Left ventricle myocardium inferior (tissue), 1 donor: ENCODE data around the gene ITGB3. TPM values are rescaled to one million over a fixed set of nuclear protein-coding genes. Genes with fewer than 3 reads are reported as not detected.
"Not testable (repeated sequence)": the region's sequence is repeated elsewhere in the genome, so short reads cannot be mapped to it uniquely, and the experiment has no call there.

Experiments used
- DNase-seq: peaks from one replicate; pipeline ENCODE4 v3.0.0-alpha.2; 2020
- H3K27ac ChIP-seq: fragments of 200-600 bp; replicated peaks from 2 replicates; pipeline ENCODE4 v1.8.0; 2021
- H3K27me3 ChIP-seq: fragments of 200-600 bp; 2 replicates; pipeline ENCODE4 v1.8.0; 2021; ENCODE audit warnings: low read depth
- H3K36me3 ChIP-seq: fragments of 200-600 bp; 2 replicates; pipeline ENCODE4 v1.8.0; 2021
- H3K4me1 ChIP-seq: fragments of 200-600 bp; 2 replicates; pipeline ENCODE4 v1.8.0; 2021
- H3K4me3 ChIP-seq: fragments of 200-600 bp; 2 replicates; pipeline ENCODE4 v1.8.0; 2021; ENCODE audit warnings: mild to moderate bottlenecking, moderate library complexity
- H3K9me3 ChIP-seq: fragments of 200-600 bp; replicated peaks from 2 replicates; pipeline ENCODE4 v1.8.0; 2021
- CTCF ChIP-seq: fragments of 200-600 bp; IDR thresholded peaks from 2 replicates; pipeline ENCODE4 v1.8.0; 2021; ENCODE audit warnings: antibody characterized with exemption, mild to moderate bottlenecking, borderline replicate concordance
- intact Hi-C: fragments of 100-400 bp; cut with micrococcal nuclease; formaldehyde crosslinking; loops from one replicate; pipeline ENCODE4 v1.11.0; 2022
- total RNA-seq: library from RNA; stranded (reverse); fragmentation: NEBNext Ultra II Directional; extraction: Animal tissue kit (Norgen Biotek cat#: 25700); gene quantifications from one replicate; pipeline ENCODE4 v1.2.1, GENCODE V29; 2021
- donor health status: DM: no; HTN: yes; CAD: no; lungs with severe emphysema.

ITGB3 gene
- total RNA-seq, 1 donor from 2014 or later, result 3.3 TPM

GRCh38 chr17:47212458-47212857, 41.2 kb upstream of the ITGB3 start:
- no peak overlapping the region for H3K27ac ChIP-seq
- no peaks in the 10 kb centered on the region for H3K9me3 ChIP-seq
- H3K4me1 ChIP-seq, result peaks cover 34% of the 10 kb centered on the region
- H3K4me3 ChIP-seq, result no peak overlapping the region
- intact Hi-C loops, result no loop called here
- DNase-seq, result no peak
- no peak for TF ChIP-seq CTCF
- no peaks in the 10 kb centered on the region for H3K36me3 ChIP-seq
- no peaks in the 10 kb centered on the region for H3K27me3 ChIP-seq

GRCh38 chr17:47213540-47213939, 40.1 kb upstream of the ITGB3 start:
- intact Hi-C loops, result no loop called here
- DNase-seq, result no peak
- Histone ChIP-seq H3K27ac (no peak overlapping the region), H3K4me1 (peaks cover 37% of the 10 kb centered on the region), H3K4me3 (no peak overlapping the region), H3K27me3 (no peaks in the 10 kb centered on the region), H3K9me3 (no peaks in the 10 kb centered on the region), H3K36me3 (no peaks in the 10 kb centered on the region)
- no peak for TF ChIP-seq CTCF

- Histone ChIP-seq H3K4me1 (peaks cover 37% of the 10 kb centered on the region), H3K4me3 (no peak overlapping the region), H3K27me3 (no peaks in the 10 kb centered on the region), H3K9me3 (no peaks in the 10 kb centered on the region), H3K36me3 (no peaks in the 10 kb centered on the region), H3K27ac (no peak overlapping the region)
- TF ChIP-seq CTCF, result no peak
- no peak for DNase-seq
- intact Hi-C loops, result no loop called here
Observed at GRCh38 chr17:47214931-47215330, 38.7 kb upstream of the ITGB3 start.

- H3K4me1 ChIP-seq, result peaks cover 33% of the 10 kb centered on the region
- intact Hi-C loops, H3K27me3 ChIP-seq, H3K36me3 ChIP-seq, H3K4me3 ChIP-seq, H3K27ac ChIP-seq, DNase-seq, H3K9me3 ChIP-seq: not testable (repeated sequence)
Observed at GRCh38 chr17:47216821-47217220, 36.8 kb upstream of the ITGB3 start.

- H3K36me3 ChIP-seq, intact Hi-C loops, H3K27me3 ChIP-seq, H3K4me3 ChIP-seq, H3K9me3 ChIP-seq, DNase-seq, H3K27ac ChIP-seq: not testable (repeated sequence)
- H3K4me1 ChIP-seq, result peaks cover 33% of the 10 kb centered on the region
Observed at GRCh38 chr17:47217279-47217678, 36.3 kb upstream of the ITGB3 start.

GRCh38 chr17:47218896-47219430, 34.7 kb upstream of the ITGB3 start:
- no peak for TF ChIP-seq CTCF
- Histone ChIP-seq H3K27me3 (no peaks in the 10 kb centered on the region), H3K36me3 (no peaks in the 10 kb centered on the region), H3K4me3 (no peak overlapping the region), H3K4me1 (peaks cover 46% of the 10 kb centered on the region), H3K27ac (peak overlapping the region; percentile 56), H3K9me3 (no peaks in the 10 kb centered on the region)
- DNase-seq, result peak; percentile 29
- intact Hi-C loops, result no loop called here
